NCI-H187 (cell line): ENCODE data around the gene LRRC10.

Source experiments
- DNase-seq, 2 experiments: peaks; one replicate each; lab custom pipeline; 2025; lab: John Stamatoyannopoulos, UW

Gene LRRC10, protein sequence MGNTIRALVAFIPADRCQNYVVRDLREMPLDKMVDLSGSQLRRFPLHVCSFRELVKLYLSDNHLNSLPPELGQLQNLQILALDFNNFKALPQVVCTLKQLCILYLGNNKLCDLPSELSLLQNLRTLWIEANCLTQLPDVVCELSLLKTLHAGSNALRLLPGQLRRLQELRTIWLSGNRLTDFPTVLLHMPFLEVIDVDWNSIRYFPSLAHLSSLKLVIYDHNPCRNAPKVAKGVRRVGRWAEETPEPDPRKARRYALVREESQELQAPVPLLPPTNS

DNA sequence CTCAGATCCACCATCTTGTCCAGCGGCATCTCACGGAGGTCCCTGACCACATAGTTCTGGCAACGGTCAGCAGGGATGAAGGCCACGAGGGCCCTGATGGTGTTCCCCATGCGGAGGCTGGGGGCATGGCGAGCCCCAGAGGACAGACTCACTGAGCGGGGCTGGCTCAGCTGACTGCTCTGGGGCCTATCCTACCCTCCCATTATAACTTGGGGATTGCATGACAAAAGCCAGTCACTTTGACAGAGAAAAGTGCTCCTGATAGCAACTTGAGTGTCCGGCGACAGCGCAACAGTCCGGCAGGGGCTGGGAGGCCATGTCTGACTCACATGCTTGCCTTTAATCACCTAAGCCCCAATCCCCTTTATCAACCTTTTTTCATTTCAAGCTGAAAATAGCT is at the start of gene LRRC10:
TSS of gene LRRC10 (minus strand) at position 179 of the 400 bp plus-strand sequence. CDS start at position 110, 69 bp downstream.
- DNase-seq: no peak

DNA sequence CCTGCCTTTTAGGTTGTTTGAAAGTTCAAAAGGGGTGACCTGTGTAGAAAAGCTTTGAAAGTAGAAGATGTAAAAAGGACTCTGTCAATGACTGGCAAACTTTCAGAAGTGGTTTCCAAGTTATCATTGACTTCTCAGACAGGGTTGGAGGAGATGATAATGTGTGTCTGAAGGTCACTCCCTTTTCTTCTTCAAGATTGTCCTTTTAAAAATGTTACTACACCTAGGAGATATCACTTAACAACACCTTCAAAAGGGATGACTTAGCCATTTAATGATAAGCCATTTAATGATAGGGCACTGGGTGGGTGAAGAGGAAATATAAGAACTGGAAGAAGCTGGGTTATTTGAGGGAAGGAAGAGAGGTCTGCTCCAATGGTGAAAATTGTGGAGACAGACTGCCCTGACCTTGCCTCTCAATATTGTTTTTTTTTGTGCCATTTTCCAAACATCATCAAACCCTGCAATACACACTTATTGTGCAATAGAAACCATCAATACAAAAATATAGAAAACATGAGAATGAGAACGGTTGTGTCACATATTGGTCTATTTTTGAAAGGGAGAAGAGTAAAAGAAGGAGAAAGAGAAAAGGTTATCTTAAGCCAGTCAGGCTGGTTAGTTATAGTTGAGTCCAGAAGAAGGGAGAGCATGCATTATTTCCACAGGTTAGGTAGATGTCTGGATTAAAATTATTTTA is 49.6 kb upstream of the LRRC10 start:
- DNase-seq: no peak

GRCh38 chr12:69658203-69658602 is 47.5 kb upstream of the LRRC10 start:
- no peak for DNase-seq

- DNase-seq: no peak
These were observed 46.9 kb upstream of the LRRC10 start for GRCh38 chr12:69657376-69658137.

GRCh38 chr12:69655616-69656340 is 45.1 kb upstream of the LRRC10 start:
- DNase-seq: no peak

DNA sequence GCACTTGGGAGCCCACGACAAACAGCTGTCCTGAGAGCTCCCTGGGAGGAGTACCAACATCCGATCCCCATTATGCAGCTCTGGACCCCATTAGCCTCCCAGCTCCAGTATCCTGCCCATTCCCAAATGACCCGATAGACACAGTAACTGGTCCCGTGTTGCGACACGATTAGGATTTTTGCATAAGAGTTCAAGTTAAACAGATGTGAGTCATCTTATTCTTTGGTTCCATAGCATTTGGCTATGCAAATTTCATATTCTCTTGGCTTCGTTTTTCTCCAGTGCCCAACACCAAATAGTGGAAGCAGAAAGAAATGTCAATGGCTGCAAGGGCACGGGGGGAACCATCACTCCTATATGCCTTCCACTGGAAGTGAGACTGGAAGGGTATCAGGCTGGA is 43.0 kb upstream of the LRRC10 start:
- DNase-seq: no peak

- DNase-seq: no peak
These were observed 41.2 kb upstream of the LRRC10 start for GRCh38 chr12:69651922-69652321.

DNA sequence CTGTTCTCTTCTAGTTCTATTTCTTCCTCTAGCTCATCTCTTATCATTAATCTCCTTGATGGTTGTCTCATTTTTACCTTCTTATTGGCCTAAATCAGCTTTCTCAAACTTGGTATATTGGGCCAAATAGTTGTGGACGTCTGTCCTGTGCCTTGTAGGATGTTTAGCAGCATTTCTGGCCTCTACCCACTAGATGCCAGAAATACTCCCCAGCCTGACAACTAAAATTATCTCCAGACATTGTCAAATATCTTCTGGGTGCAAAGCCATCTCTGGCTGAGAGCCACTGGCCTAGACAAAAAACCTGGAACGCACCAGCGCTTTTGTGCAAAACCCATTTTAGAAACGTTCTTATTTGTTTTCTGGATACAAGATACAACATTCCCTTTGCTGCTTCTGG is 38.8 kb upstream of the LRRC10 start:
- DNase-seq: no peak

GRCh38 chr12:69648476-69648875 is 37.8 kb upstream of the LRRC10 start:
- DNase-seq: no peak

- DNase-seq: no peak
These were observed 36.5 kb upstream of the LRRC10 start for GRCh38 chr12:69647178-69647577.

- no peak for DNase-seq
These were observed 34.3 kb upstream of the LRRC10 start for GRCh38 chr12:69645031-69645430.

- no peak for DNase-seq
These were observed 33.8 kb upstream of the LRRC10 start for GRCh38 chr12:69644511-69644910.

- DNase-seq: peak in 1 of 2 experiments; percentile 31
These were observed 31.8 kb upstream of the LRRC10 start for GRCh38 chr12:69642531-69642930.

GRCh38 chr12:69641546-69641945 is 30.8 kb upstream of the LRRC10 start:
- no peak for DNase-seq

GRCh38 chr12:69639400-69640016 is 28.8 kb upstream of the LRRC10 start:
- DNase-seq: peak; percentile 6 to 70

DNA sequence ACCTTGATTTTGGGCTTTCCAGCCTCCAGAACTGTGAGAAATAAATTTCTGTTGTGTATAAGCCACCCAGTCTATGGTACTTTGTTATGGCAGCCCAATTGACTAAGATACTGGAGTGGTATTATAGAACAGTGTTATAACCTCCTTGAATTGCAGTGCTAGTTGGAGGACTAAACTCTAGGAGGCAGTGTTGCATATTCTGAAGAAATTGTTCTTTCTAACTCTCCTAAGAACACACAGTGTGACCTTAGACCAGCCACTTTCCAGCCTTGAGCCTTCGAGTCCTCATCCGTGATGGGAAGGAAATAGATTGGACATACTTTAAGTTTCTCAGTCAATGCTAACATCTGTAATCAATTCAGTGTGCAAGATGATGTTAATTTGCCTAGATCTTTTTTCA is 22.4 kb upstream of the LRRC10 start:
- no peak for DNase-seq

DNA sequence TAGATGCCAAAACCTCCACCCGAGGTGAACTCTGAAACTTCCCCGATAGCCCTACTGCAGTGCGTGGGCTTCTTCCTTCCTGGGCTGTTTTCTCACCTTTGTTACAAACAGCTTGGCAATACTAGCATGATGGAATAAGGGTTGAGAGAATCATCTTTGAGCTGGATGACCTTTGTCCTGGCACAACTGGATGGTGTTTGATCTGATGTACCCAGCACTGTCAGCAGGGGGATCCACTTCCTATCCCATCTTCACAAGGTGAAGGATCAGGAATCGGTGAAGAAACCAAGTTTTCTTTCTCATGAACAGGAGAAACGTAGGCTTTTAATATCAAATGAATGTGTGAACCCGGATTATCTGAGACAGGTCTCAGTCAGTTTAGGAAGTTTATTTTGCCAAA is 19.5 kb upstream of the LRRC10 start:
- no peak for DNase-seq

- no peak for DNase-seq
These were observed 16.8 kb upstream of the LRRC10 start for GRCh38 chr12:69627501-69627900.

GRCh38 chr12:69623970-69624369 is 13.3 kb upstream of the LRRC10 start:
- no peak for DNase-seq

DNA sequence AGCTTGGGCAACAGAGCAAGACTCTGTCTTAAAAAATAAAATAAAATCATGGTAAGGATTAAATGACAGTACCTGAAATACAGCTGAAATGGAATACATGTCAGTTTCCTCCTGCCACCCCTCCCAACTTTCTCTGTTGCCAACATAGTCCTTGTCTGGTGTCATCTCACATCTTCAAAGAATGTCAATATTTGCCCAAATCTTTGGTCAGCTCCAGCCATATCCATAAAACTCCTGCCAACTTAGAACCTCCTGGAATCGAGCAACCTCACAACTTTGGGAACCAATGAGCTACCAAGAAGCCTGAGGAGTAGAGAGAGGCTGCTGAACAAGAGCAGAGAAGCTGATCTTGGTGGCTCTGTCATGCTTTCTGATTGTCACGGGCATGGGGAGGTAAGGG is 10.8 kb upstream of the LRRC10 start:
- no peak for DNase-seq

DNA sequence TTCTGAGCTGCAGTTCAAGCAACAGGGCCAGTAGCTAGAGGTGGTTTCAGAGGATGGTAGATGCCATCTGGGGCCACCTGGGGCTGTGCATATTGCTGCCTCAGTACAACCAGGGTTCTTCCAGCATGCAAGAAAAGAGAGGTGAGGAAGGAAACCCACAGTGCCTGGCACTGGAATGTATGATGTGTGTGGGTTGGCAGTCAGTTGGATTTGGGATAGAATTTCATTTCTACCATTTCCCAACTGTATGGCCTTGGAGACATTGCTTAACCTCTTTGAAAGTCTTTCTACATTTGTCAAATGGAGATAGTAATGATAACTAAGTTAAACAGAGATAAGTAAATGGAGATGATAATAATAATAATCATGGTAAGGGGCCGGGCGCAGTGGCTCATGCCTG is 10.2 kb upstream of the LRRC10 start:
- DNase-seq: no peak

- no peak for DNase-seq
These were observed 9.4 kb upstream of the LRRC10 start for GRCh38 chr12:69620077-69620476.
